MM.1S (cell line): ENCODE data around the gene TMEM92.

Experiments used
- DNase-seq: peaks from one replicate; pipeline ENCODE4 v3.0.0-alpha.2; 2015
- H2AFZ ChIP-seq: fragments of 300-600 bp; sonication (generic); 2 replicates; pipeline ENCODE4 v1.6.0; 2016; ENCODE audit warnings: antibody characterized with exemption, low read length
- H3F3A ChIP-seq: fragments of 300-600 bp; sonication (generic); 2 replicates; pipeline ENCODE4 v1.6.1; 2016; ENCODE audit warnings: mild to moderate bottlenecking, antibody characterized with exemption, low read length, moderate library complexity, mixed read lengths; ENCODE audit not compliant: insufficient read depth
- H3K27ac ChIP-seq: fragments of 300-600 bp; sonication (generic); 2 replicates; pipeline ENCODE4 v1.5.1; 2016; ENCODE audit warnings: mild to moderate bottlenecking, low read length
- H3K27me3 ChIP-seq: fragments of 300-600 bp; sonication (generic); replicated peaks from 2 replicates; pipeline ENCODE4 v1.6.0; 2016; ENCODE audit warnings: low read length; ENCODE audit not compliant: insufficient read depth
- H3K36me3 ChIP-seq: fragments of 300-600 bp; sonication (generic); replicated peaks from 2 replicates; pipeline ENCODE4 v1.6.1; 2016; ENCODE audit warnings: mild to moderate bottlenecking, low read length, mixed read lengths; ENCODE audit not compliant: insufficient read depth
- H3K4me1 ChIP-seq: fragments of 300-600 bp; sonication (generic); 2 replicates; pipeline ENCODE4 v1.6.1; 2016; ENCODE audit warnings: low read length, mixed read lengths
- H3K4me2 ChIP-seq: fragments of 300-600 bp; sonication (generic); 2 replicates; pipeline ENCODE4 v1.6.0; 2016; ENCODE audit warnings: low read depth, low read length
- H3K4me3 ChIP-seq: fragments of 300-600 bp; sonication (generic); 2 replicates; pipeline ENCODE4 v1.5.1; 2016; ENCODE audit warnings: low read length, mixed read lengths
- H3K79me2 ChIP-seq: fragments of 300-600 bp; sonication (generic); 2 replicates; pipeline ENCODE4 v1.6.1; 2016; ENCODE audit warnings: mixed run types, low read length, mixed read lengths
- H3K9ac ChIP-seq: fragments of 300-600 bp; sonication (generic); 2 replicates; pipeline ENCODE4 v1.6.1; 2016; ENCODE audit warnings: low read length, mixed read lengths
- H3K9me2 ChIP-seq: fragments of 300-600 bp; sonication (generic); replicated peaks from 2 replicates; pipeline ENCODE4 v1.6.1; 2016; ENCODE audit warnings: mild to moderate bottlenecking, low read length, mixed read lengths; ENCODE audit not compliant: insufficient read depth
- H3K9me3 ChIP-seq: fragments of 300-600 bp; sonication (generic); replicated peaks from 2 replicates; pipeline ENCODE4 v1.6.1; 2016; ENCODE audit warnings: mild to moderate bottlenecking, low read length, mixed read lengths; ENCODE audit not compliant: insufficient read depth
- H4K20me1 ChIP-seq: fragments of 300-600 bp; sonication (generic); 2 replicates; pipeline ENCODE4 v1.6.1; 2016; ENCODE audit warnings: mild to moderate bottlenecking, low read length, moderate library complexity, mixed read lengths; ENCODE audit not compliant: insufficient read depth
- EZH2 ChIP-seq: fragments of 300-600 bp; sonication (generic); optimal IDR thresholded peaks from 2 replicates; pipeline ENCODE3; 2017; ENCODE audit warnings: low read depth, mild to moderate bottlenecking, antibody characterized with exemption, low read length, mixed read lengths
- EZH2phosphoT487 ChIP-seq: fragments of 300-600 bp; sonication (generic); IDR thresholded peaks from 2 replicates; pipeline ENCODE4 v1.6.1; 2018; ENCODE audit warnings: antibody characterized with exemption, low read length
- TF ChIP-seq, protein P1 (sequence below): fragments of 300-600 bp; sonication (generic); IDR thresholded peaks from 2 replicates; pipeline ENCODE4 v1.5.1; 2016; ENCODE audit warnings: antibody characterized with exemption, low read length, mixed read lengths

Gene TMEM92

DNA sequence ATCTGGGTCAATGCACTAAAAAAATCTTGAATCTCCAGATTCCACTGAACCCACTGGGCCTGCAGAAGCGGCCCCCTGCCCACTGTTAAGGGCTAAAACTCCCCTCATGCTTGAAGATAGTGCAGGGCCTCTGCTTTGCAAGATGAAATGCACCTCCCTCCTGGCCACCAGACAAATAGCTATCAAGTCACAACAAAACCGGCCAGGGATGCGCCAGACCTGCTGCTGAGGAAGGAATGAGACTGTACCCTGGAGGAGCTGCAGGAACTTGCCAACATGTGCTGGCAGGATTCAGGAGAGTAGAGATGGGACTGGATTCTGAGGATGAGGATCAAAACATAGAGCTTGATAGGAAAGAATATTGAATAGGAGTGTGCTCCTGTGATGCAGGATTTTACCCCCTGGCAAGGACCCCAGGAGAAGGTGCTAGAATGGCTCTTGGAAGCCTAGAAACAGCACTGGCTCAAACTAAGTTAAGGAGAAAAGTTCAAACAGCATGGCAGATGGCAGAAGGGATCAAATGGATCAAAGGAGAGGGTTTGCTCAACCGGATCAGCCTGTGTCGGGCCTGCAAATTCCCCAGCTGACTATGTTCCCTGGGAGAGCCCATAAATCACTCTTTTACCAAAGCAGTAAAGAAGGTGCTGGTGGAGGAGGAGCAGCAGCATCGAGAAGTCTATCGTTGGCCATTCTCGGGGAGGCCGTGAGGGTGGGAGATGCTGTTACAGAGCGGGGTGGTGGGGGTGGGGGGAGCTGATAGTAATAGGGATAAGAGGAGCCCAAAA is 44.4 kb downstream of the TMEM92 start:
- DNase-seq, result no peak
- Histone ChIP-seq H2AFZ (no peak overlapping the region), H3K79me2 (no peaks in the 10 kb centered on the region), H3K4me3 (no peak overlapping the region), H3K36me3 (no peaks in the 10 kb centered on the region), H3F3A (no peaks in the 10 kb centered on the region), H3K9me2 (no peaks in the 10 kb centered on the region), H3K27ac (no peak overlapping the region), H4K20me1 (no peaks in the 10 kb centered on the region), H3K9me3 (no peaks in the 10 kb centered on the region), H3K4me2 (no peak overlapping the region), H3K27me3 (no peaks in the 10 kb centered on the region), H3K4me1 (no peaks in the 10 kb centered on the region), H3K9ac (no peak overlapping the region)
- no peak for TF ChIP-seq EZH2

DNA sequence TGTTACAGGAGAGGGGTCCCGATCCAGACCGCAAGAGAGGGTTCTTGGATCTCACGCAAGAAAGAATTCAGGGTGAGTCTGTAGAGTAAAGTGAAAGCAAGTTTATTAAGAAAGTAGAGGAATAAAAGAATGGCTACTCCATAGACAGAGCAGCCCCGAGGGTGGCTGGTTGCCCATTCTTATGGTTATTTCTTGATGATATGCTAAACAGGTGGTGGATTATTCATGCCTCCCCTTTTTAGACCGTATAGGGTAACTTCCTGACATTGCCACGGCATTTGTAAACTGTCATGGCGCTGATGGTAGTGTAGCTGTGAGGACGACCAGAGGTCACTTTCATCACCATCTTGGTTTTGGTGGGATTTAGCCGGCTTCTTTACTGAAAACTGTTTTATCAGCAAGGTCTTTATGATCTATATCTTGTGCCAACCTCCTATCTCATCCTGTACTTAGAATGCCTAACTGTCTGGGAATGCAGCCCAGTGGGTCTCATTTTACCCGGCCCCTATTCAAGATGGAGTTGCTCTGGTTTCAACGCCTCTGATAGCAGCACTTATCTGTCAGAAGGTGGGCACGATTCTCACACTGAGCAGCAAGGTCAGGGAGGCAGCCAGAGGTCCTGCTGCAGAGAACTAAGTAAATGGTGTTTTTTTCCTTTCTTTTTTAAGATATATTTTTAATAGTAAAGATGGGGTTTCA is 45.2 kb downstream of the TMEM92 start:
- H3F3A ChIP-seq, result no peaks in the 10 kb centered on the region
- no peaks in the 10 kb centered on the region for H3K9me3 ChIP-seq
- no peak overlapping the region for H3K4me3 ChIP-seq
- H4K20me1 ChIP-seq, result no peaks in the 10 kb centered on the region
- no peaks in the 10 kb centered on the region for H3K79me2 ChIP-seq
- H3K9ac ChIP-seq, result no peak overlapping the region
- no peaks in the 10 kb centered on the region for H3K36me3 ChIP-seq
- no peak overlapping the region for H3K4me2 ChIP-seq
- no peak for DNase-seq
- H3K9me2 ChIP-seq, result no peaks in the 10 kb centered on the region
- no peak overlapping the region for H3K27ac ChIP-seq
- H2AFZ ChIP-seq, result no peak overlapping the region
- H3K27me3 ChIP-seq, result no peaks in the 10 kb centered on the region
- no peaks in the 10 kb centered on the region for H3K4me1 ChIP-seq
- TF ChIP-seq EZH2 (no peak), EZH2phosphoT487 (no peak)
- TF ChIP-seq, protein P1, sequence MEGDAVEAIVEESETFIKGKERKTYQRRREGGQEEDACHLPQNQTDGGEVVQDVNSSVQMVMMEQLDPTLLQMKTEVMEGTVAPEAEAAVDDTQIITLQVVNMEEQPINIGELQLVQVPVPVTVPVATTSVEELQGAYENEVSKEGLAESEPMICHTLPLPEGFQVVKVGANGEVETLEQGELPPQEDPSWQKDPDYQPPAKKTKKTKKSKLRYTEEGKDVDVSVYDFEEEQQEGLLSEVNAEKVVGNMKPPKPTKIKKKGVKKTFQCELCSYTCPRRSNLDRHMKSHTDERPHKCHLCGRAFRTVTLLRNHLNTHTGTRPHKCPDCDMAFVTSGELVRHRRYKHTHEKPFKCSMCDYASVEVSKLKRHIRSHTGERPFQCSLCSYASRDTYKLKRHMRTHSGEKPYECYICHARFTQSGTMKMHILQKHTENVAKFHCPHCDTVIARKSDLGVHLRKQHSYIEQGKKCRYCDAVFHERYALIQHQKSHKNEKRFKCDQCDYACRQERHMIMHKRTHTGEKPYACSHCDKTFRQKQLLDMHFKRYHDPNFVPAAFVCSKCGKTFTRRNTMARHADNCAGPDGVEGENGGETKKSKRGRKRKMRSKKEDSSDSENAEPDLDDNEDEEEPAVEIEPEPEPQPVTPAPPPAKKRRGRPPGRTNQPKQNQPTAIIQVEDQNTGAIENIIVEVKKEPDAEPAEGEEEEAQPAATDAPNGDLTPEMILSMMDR, result no peak

DNA sequence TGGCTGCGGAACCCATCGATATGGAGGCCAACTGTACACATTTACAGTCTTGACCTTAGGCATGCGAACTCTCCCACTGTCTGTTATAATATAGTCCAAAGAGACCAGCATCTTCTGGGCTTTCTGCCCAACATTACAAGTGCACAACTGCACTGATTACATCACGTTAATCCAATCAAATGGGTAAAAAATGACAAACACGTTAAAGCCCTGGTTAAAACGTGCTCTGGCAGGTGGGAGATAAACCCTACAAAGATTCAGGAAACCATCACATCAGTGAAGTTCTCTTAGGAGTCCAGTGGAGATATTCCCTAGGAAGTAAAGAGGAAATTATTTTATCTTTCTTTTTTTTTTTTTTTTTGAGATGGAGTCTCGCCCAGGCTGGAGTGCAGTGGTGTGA is 48.0 kb downstream of the TMEM92 start:
- TF ChIP-seq EZH2 (no peak), EZH2phosphoT487 (no peak)
- TF ChIP-seq, protein P1, result no peak
- H4K20me1 ChIP-seq, result no peaks in the 10 kb centered on the region
- H3K9me2 ChIP-seq, result no peaks in the 10 kb centered on the region
- no peak overlapping the region for H3K27ac ChIP-seq
- no peaks in the 10 kb centered on the region for H3K79me2 ChIP-seq
- H3K9me3 ChIP-seq, result no peaks in the 10 kb centered on the region
- H3K9ac ChIP-seq, result no peak overlapping the region
- H3K4me2 ChIP-seq, result no peak overlapping the region
- no peaks in the 10 kb centered on the region for H3F3A ChIP-seq
- no peaks in the 10 kb centered on the region for H3K4me1 ChIP-seq
- no peaks in the 10 kb centered on the region for H3K27me3 ChIP-seq
- H3K4me3 ChIP-seq, result no peak overlapping the region
- no peak for DNase-seq
- H2AFZ ChIP-seq, result no peak overlapping the region
- no peaks in the 10 kb centered on the region for H3K36me3 ChIP-seq

DNA sequence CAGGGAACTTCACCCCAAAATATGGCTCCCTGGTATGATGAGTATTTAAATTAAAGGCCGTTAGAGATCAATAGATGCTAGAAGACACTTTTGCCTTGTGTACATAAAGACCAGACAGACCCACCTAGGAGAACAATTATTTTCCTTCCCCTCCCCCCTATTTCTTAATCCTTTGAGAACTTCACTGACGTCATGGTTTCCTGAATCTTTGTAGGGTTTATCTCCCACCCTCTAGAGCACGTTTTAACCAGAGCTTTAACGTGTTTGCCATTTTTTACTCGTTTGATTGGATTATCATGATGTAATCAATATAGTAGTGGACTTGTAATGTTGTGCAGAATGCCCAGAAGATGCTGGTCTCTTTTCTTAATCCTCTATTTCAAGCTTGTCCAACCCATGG is 48.8 kb downstream of the TMEM92 start:
- Histone ChIP-seq H2AFZ (no peak overlapping the region), H3K79me2 (no peaks in the 10 kb centered on the region), H3K4me1 (no peaks in the 10 kb centered on the region), H3K27me3 (no peaks in the 10 kb centered on the region), H4K20me1 (no peaks in the 10 kb centered on the region), H3F3A (no peaks in the 10 kb centered on the region), H3K27ac (no peak overlapping the region), H3K9me3 (no peaks in the 10 kb centered on the region), H3K4me2 (no peak overlapping the region), H3K4me3 (no peak overlapping the region), H3K36me3 (no peaks in the 10 kb centered on the region), H3K9me2 (no peaks in the 10 kb centered on the region), H3K9ac (no peak overlapping the region)
- TF ChIP-seq, protein P1, result no peak
- TF ChIP-seq EZH2phosphoT487, result no peak
- TF ChIP-seq EZH2, result no peak
- no peak for DNase-seq
